H1 (cell line): ENCODE results near the gene GLB1L3. TPM values are rescaled to one million over a fixed set of nuclear protein-coding genes. Genes with fewer than 3 reads are reported as not detected.

Source experiments
- CTCF ChIA-PET: fragments of 300-600 bp; sonication (Branson Sonifier 250); formaldehyde crosslinking; loops from one replicate; lab custom pipeline; 2021; ENCODE audit not compliant: partially characterized antibody; lab: Charles Lee
- POLR2A ChIA-PET: fragments of 300-600 bp; sonication (Branson Sonifier 250); formaldehyde crosslinking; loops from one replicate; lab custom pipeline; 2021; ENCODE audit warnings: inconsistent platforms; ENCODE audit not compliant: partially characterized antibody; lab: Charles Lee
- DNase-seq, 2 experiments: peaks; one replicate each; pipeline versions ENCODE4 v3.0.0 to v3.0.0-alpha.2; 2010 to 2022; ENCODE audit warnings: low spot score in 2 of 2, low read depth in 1 of 2, mixed read lengths in 1 of 2
- FAIRE-seq: peaks from 2 replicates; lab custom pipeline; 2011; peaks lifted over from hg19 to GRCh38; lab: Jason Lieb, UNC
- H2AFZ ChIP-seq: 2 replicates; pipeline ENCODE4 v1.8.1; 2012; ENCODE audit warnings: low read length, inconsistent platforms
- H2AK5ac ChIP-seq: 2 replicates; pipeline ENCODE4 v1.6.1; 2013; ENCODE audit warnings: low read depth, low read length
- H2BK120ac ChIP-seq: replicated peaks from 2 replicates; pipeline ENCODE3; 2013; ENCODE audit warnings: low read depth, low read length, inconsistent platforms
- H2BK12ac ChIP-seq: 2 replicates; pipeline ENCODE4 v1.6.1; 2013; ENCODE audit warnings: low read depth, low read length
- H2BK15ac ChIP-seq: 2 replicates; pipeline ENCODE4 v1.6.1; 2013; ENCODE audit warnings: low read length
- H2BK20ac ChIP-seq: 2 replicates; pipeline ENCODE4 v1.6.1; 2013; ENCODE audit warnings: low read length
- H2BK5ac ChIP-seq: 2 replicates; pipeline ENCODE4 v1.6.1; 2013; ENCODE audit warnings: low read depth, low read length
- H3K14ac ChIP-seq: 2 replicates; pipeline ENCODE4 v1.6.1; 2013; ENCODE audit warnings: inconsistent platforms; ENCODE audit not compliant: insufficient read length
- H3K18ac ChIP-seq: 2 replicates; pipeline ENCODE4 v1.6.1; 2013; ENCODE audit warnings: low read length; ENCODE audit errors: extremely low read depth
- H3K23ac ChIP-seq: 2 replicates; pipeline ENCODE4 v1.6.1; 2013; ENCODE audit warnings: inconsistent platforms; ENCODE audit not compliant: insufficient read length
- H3K23me2 ChIP-seq: 2 replicates; pipeline ENCODE4 v1.6.1; 2013; ENCODE audit warnings: low read depth, low read length
- H3K27ac ChIP-seq: 2 replicates; pipeline ENCODE4 v1.6.1; 2011; ENCODE audit warnings: low read depth, low read length, inconsistent platforms
- H3K27me3 ChIP-seq, 4 experiments: replicated peaks in 1 of 4; 1 replicate in 1 of 4; 2 replicates in 3 of 4; pipeline versions ENCODE4 v1.6.1 to v1.8.1; 2011 to 2013; ENCODE audit warnings: low read length in 3 of 4, mild to moderate bottlenecking in 3 of 4, inconsistent platforms in 2 of 4, mixed read lengths in 2 of 4, moderate library complexity in 1 of 4; ENCODE audit not compliant: control insufficient read depth in 3 of 4, insufficient read depth in 3 of 4; ENCODE audit errors: extremely low read depth in 1 of 4
- H3K36me3 ChIP-seq, 4 experiments: 2 replicates each; pipeline versions ENCODE4 v1.6.1 to v1.8.1; 2011 to 2013; ENCODE audit warnings: mild to moderate bottlenecking in 4 of 4, low read length in 3 of 4, moderate library complexity in 2 of 4, control low read depth in 1 of 4, inconsistent platforms in 1 of 4; ENCODE audit not compliant: insufficient read depth in 4 of 4, control insufficient read depth in 2 of 4
- H3K4ac ChIP-seq: replicated peaks from 2 replicates; pipeline ENCODE3; 2013; ENCODE audit warnings: low read length, low read depth, mixed read lengths, inconsistent platforms; ENCODE audit not compliant: insufficient read length
- H3K4me1 ChIP-seq, 4 experiments: replicated peaks in 1 of 4; 1 replicate in 1 of 4; 2 replicates in 3 of 4; pipeline versions ENCODE4 v1.6.1 to v1.8.1; 2011 to 2013; ENCODE audit warnings: low read length in 3 of 4, inconsistent platforms in 2 of 4, mixed read lengths in 1 of 4; ENCODE audit not compliant: insufficient read depth in 4 of 4, control insufficient read depth in 3 of 4
- H3K4me2 ChIP-seq, 2 experiments: 2 replicates each; pipeline versions ENCODE4 v1.6.1 to v1.8.1; 2011 to 2013; ENCODE audit warnings: low read depth in 2 of 2, low read length in 2 of 2, control low read depth in 1 of 2, inconsistent platforms in 1 of 2, mild to moderate bottlenecking in 1 of 2; ENCODE audit not compliant: insufficient read depth in 1 of 2
- H3K4me3 ChIP-seq, 4 experiments: fragments of 200-600, 300-600 bp in 1 of 4; sonication (generic), shearing (Covaris generic), sonication (Bioruptor Twin) in 1 of 4; 2 replicates each; pipeline versions ENCODE4 v1.5.1 to v1.8.1; 2011 to 2016; ENCODE audit warnings: low read length in 4 of 4, low read depth in 3 of 4, control low read depth in 2 of 4, inconsistent platforms in 2 of 4, mild to moderate bottlenecking in 2 of 4, mixed read lengths in 1 of 4, moderate library complexity in 1 of 4; ENCODE audit not compliant: insufficient read depth in 2 of 4; ENCODE audit errors: extremely low read depth in 1 of 4
- H3K56ac ChIP-seq: replicated peaks from 2 replicates; pipeline ENCODE3; 2013; ENCODE audit warnings: low read depth, mild to moderate bottlenecking, mixed read lengths, low read length, inconsistent platforms; ENCODE audit not compliant: insufficient read length
- H3K79me1 ChIP-seq: 2 replicates; pipeline ENCODE4 v1.6.1; 2013; ENCODE audit warnings: low read depth, low read length, control low read depth
- H3K79me2 ChIP-seq, 2 experiments: 2 replicates each; pipeline versions ENCODE4 v1.6.1 to v1.8.1; 2012 to 2013; ENCODE audit warnings: low read length in 2 of 2, mild to moderate bottlenecking in 2 of 2, inconsistent platforms in 1 of 2; ENCODE audit not compliant: insufficient read depth in 2 of 2, control insufficient read depth in 1 of 2
- H3K9ac ChIP-seq, 4 experiments: replicated peaks in 1 of 4; 1 replicate in 1 of 4; 2 replicates in 3 of 4; pipeline versions ENCODE4 v1.6.1 to v1.8.1; 2011 to 2013; ENCODE audit warnings: low read depth in 3 of 4, low read length in 3 of 4, control low read depth in 2 of 4, mild to moderate bottlenecking in 2 of 4, moderate library complexity in 2 of 4, inconsistent platforms in 1 of 4; ENCODE audit errors: extremely low read depth in 1 of 4
- H3K9me3 ChIP-seq, 2 experiments: 2 replicates each; pipeline versions ENCODE4 v1.6.1 to v1.8.1; 2012 to 2013; ENCODE audit warnings: mild to moderate bottlenecking in 2 of 2, moderate library complexity in 2 of 2, control low read depth in 1 of 2, inconsistent platforms in 1 of 2, low read depth in 1 of 2, low read length in 1 of 2, mixed read lengths in 1 of 2; ENCODE audit not compliant: insufficient read depth in 2 of 2
- H4K20me1 ChIP-seq, 2 experiments: replicated peaks in 1 of 2; 2 replicates each; pipeline versions ENCODE3 to v1.8.1; 2011 to 2013; ENCODE audit warnings: inconsistent platforms in 2 of 2, low read length in 2 of 2, mild to moderate bottlenecking in 1 of 2; ENCODE audit not compliant: insufficient read depth in 2 of 2, control insufficient read depth in 1 of 2
- H4K5ac ChIP-seq: 2 replicates; pipeline ENCODE4 v1.6.1; 2013; ENCODE audit warnings: low read length, low read depth, mixed read lengths, inconsistent platforms; ENCODE audit not compliant: insufficient read length
- H4K8ac ChIP-seq: 2 replicates; pipeline ENCODE4 v1.8.0; 2013; ENCODE audit warnings: mild to moderate bottlenecking, moderate library complexity, low read length, inconsistent platforms; ENCODE audit not compliant: insufficient read depth; ENCODE audit errors: extremely low read depth
- H4K91ac ChIP-seq: replicated peaks from 2 replicates; pipeline ENCODE3; 2013; ENCODE audit warnings: low read length, mixed read lengths, inconsistent platforms; ENCODE audit not compliant: insufficient read length
- EP300 ChIP-seq, 2 experiments: IDR thresholded peaks; 1 replicate in 1 of 2; 2 replicates in 1 of 2; pipeline ENCODE4 v1.6.1; 2011 to 2012; ENCODE audit warnings: low read depth in 2 of 2, low read length in 2 of 2, mild to moderate bottlenecking in 2 of 2, borderline replicate concordance in 1 of 2, inconsistent platforms in 1 of 2, moderate library complexity in 1 of 2
- PHF8 ChIP-seq: fragments of 200-600 bp; sonication (generic); conservative IDR thresholded peaks from 2 replicates; pipeline ENCODE4 v1.7.1; 2012; ENCODE audit warnings: low read depth, mild to moderate bottlenecking, inconsistent platforms, low read length, moderate library complexity
- POLR2AphosphoS5 ChIP-seq: IDR thresholded peaks from 2 replicates; pipeline ENCODE4 v1.6.1; 2011; ENCODE audit warnings: low read depth, low read length
- RBBP5 ChIP-seq: IDR thresholded peaks from 2 replicates; pipeline ENCODE4 v1.7.1; 2012; ENCODE audit warnings: low read depth, mild to moderate bottlenecking, inconsistent platforms, low read length, moderate library complexity, borderline replicate concordance
- SIN3A ChIP-seq, 2 experiments: IDR thresholded peaks in 1 of 2; conservative IDR thresholded peaks in 1 of 2; 2 replicates each; pipeline ENCODE4 v1.6.1; 2011 to 2012; ENCODE audit warnings: low read length in 2 of 2, improper control_type of control experiment in 1 of 2, low read depth in 1 of 2, mild to moderate bottlenecking in 1 of 2
- WGBS, 2 experiments: shearing (Covaris generic) in 1 of 2; methylation state at CpG; one replicate each; pipeline versions ENCODE4 v1.1.6 to v1.1.7; 2013 to 2015; ENCODE audit warnings: low lambda C conversion rate in 2 of 2, mixed read lengths in 2 of 2, inconsistent platforms in 1 of 2, low coverage in 1 of 2, missing lambda C conversion rate in 1 of 2; ENCODE audit not compliant: insufficient replicate concordance in 2 of 2, insufficient coverage in 1 of 2, insufficient read length in 1 of 2; ENCODE audit errors: extremely low coverage in 1 of 2, missing lambda C conversion rate in 1 of 2; 5-methylcytosine and 5-hydroxymethylcytosine counted together
- long read RNA-seq, 2 experiments: library from RNA in 1 of 2; library from capped mRNA in 1 of 2; stranded (forward); transcript quantifications; one replicate each; pipeline ENCODE4 v2.0.0, GENCODE V29; 2021; ENCODE audit warnings: inconsistent platforms in 1 of 2
- polyA minus RNA-seq, 3 experiments: library from RNA; depleted of rRNA, polyadenylated mRNA; stranded (reverse); fragments of >200 nt; gene quantifications; 1 replicate in 2 of 3; 2 replicates in 1 of 3; pipeline ENCODE4 v1.2.3, GENCODE V29; 2011
- polyA plus RNA-seq, 7 experiments: library from polyadenylated mRNA; depleted of rRNA in 3 of 7; stranded (reverse) in 5 of 7; unstranded in 2 of 7; fragments of >200 nt in 5 of 7; fragments of 200-250 nt in 2 of 7; gene quantifications; 1 replicate in 5 of 7; 2 replicates in 1 of 7; 4 replicates in 1 of 7; pipeline versions ENCODE4 v1.2.1 to v1.2.3, GENCODE V29; 2011 to 2013; ENCODE audit warnings: missing spikeins in 2 of 7, mixed read lengths in 2 of 7
- total RNA-seq: library from RNA; stranded (reverse); fragmentation: NEBNext Ultra II Directional; extraction: Animal tissue kit (Norgen Biotek cat#: 25700); gene quantifications from 2 replicates; pipeline ENCODE4 v1.2.1, GENCODE V29; 2021
- TF ChIP-seq, protein P1 (sequence below): IDR thresholded peaks from 2 replicates; pipeline ENCODE4 v1.6.1; 2012; ENCODE audit warnings: inconsistent platforms

The GLB1L3 gene
- total RNA-seq, result 32.6 and 33.2 TPM in 2 replicates
- polyA plus RNA-seq (2011; rRNA removed), result 14.9 and 19.7 TPM in 2 replicates
- 16.5 TPM for polyA plus RNA-seq (2011; cell fraction: cytosol; rRNA removed)
- 58.1 TPM for polyA plus RNA-seq (2011; cell fraction: nucleus; rRNA removed)
- polyA plus RNA-seq (2012, experiment 1 of 2), result 20.7 to 26.8 TPM (median 25.0 TPM) in 4 replicates
- 10.5 TPM for polyA plus RNA-seq (2012, experiment 2 of 2)
- polyA plus RNA-seq (2013, experiment 1 of 2), result 19.3 TPM
- 19.8 TPM for polyA plus RNA-seq (2013, experiment 2 of 2)
- polyA minus RNA-seq (2011; rRNA and poly(A)+ RNA removed), result 8.7 and 10.5 TPM in 2 replicates
- polyA minus RNA-seq (2011; cell fraction: cytosol; rRNA and poly(A)+ RNA removed), result 9.7 TPM
- 19.4 TPM for polyA minus RNA-seq (2011; cell fraction: nucleus; rRNA and poly(A)+ RNA removed)
- long read RNA-seq, experiment 1, partial matches to known transcripts, result 6 of 17 reads
- long read RNA-seq, experiment 1, other reads (novel, unspliced or antisense), result 11 of 17 reads
- long read RNA-seq, experiment 2, partial matches to known transcripts, result 0 of 4 reads
- long read RNA-seq, experiment 2, other reads (novel, unspliced or antisense), result 4 of 4 reads

DNA sequence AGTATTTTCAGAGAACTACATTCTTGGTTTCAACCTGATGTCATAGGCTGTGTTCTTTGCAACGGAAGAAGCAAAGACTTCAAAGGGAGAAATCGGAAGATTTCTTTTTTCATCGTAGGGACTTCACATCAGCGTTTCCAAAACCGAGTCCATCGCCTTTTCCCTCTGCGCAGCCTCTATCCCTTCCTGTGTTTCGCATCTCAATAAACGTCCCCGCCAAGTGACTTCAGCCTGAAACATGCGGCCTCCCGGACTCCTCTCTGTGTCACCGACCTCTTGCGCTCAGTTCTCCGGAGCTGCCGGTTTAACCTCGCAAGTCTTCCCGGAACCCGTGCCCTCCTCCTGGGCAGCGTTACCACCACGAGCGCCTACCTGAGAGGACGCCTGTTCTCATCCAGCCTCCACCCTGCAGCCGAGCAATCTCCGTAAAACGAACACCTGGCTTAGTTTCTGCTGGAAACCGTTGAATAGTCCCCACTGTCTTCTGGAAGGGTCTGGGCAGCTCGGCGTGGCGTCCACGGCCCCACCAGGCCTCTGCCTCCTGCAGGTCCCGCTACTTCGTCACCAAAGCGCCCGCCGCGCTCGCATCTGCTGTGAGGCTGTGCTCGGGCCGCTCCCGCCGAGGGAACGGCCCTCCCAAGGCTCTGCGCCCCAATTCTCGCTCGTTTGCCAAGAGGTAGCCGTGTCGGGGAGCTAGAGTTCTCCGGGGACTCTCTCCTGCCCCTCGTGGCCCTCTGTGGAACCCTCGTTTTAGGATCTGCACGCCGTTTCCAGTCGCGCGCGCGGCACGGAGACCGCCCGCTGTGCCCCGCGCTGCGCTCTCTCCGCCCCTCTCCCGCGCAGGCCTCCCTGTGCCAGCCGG is at the start of gene GLB1L3:
GLB1L3 (plus strand) TSS at position 846 of the 862 bp plus-strand sequence. CDS start 362 bp downstream, outside the sequence.
- Histone ChIP-seq H2BK20ac (no peak within 1 kb of the TSS), H2BK12ac (peak within 1 kb of the TSS; percentile 84; the same call in 1 of the 2 replicates), H3K4me1 (peaks cover 8 to 17% (median 14%) of the 10 kb centered on the region in 4 experiments), H3K23ac (no peak within 1 kb of the TSS), H3K36me3 (peaks cover 0 to 5% (median 1%) of the 10 kb centered on the region in 4 experiments; a peak in 2 of 8 replicates), H3K18ac (peak within 1 kb of the TSS; percentile 88), H3K27me3 (peaks cover 0 to 7% (median 0%) of the 10 kb centered on the region in 4 experiments; a peak in 3 of 7 replicates), H3K79me1 (no peaks in the 10 kb centered on the region), H2BK5ac (peak within 1 kb of the TSS; percentile 90; the same call in 1 of the 2 replicates), H3K4me2 (peak within 1 kb of the TSS; percentile 92 to 95), H3K14ac (no peak within 1 kb of the TSS), H2AFZ (peak within 1 kb of the TSS; percentile 85), H4K20me1 (no peaks in the 10 kb centered on the region), H3K23me2 (peaks cover 18% of the 10 kb centered on the region), H2BK15ac (peak within 1 kb of the TSS; percentile 89; the same call in 1 of the 2 replicates), H3K79me2 (peaks cover 3 to 45% of the 10 kb centered on the region in 2 experiments; a peak in 2 of 4 replicates), H3K27ac (no peak within 1 kb of the TSS), H3K4ac (peak within 1 kb of the TSS; percentile 60), H3K9me3 (no peaks in the 10 kb centered on the region), H2AK5ac (no peak within 1 kb of the TSS), H3K56ac (peak within 1 kb of the TSS; percentile 66), H2BK120ac (peak within 1 kb of the TSS; percentile 51), H4K91ac (peak within 1 kb of the TSS; percentile 83), H4K8ac (peak within 1 kb of the TSS; percentile 91), H4K5ac (peak within 1 kb of the TSS; percentile 84), H3K9ac (peak within 1 kb of the TSS in 3 of 4 experiments; percentile 52 to 72 (median 63); a peak in 6 of 7 replicates), H3K4me3 (peak within 1 kb of the TSS; percentile 88 to 92 (median 90))
- FAIRE-seq, result no peak
- POLR2A ChIA-PET, result interaction anchor here (0.7 to 7.7 kb wide), 12 partner anchors 11 to 594 kb away, joined by 3 to 76 read pairs (median 3); partner anchors contain the start of genes ACAD8, NCAPD3, THYN1 and VPS26B
- peak in 1 of 2 experiments; percentile 85 for DNase-seq
- CTCF ChIA-PET, result interaction anchor here (0.6 to 12.0 kb wide), 9 partner anchors 11 to 61 kb away, joined by 3 to 114 read pairs (median 5); no protein-coding TSS in a partner anchor
- WGBS, 2 experiments, result 1% methylated on average over 67 of the region's 68 CpGs; no CpG with 5 or more reads in 1 of the 2 experiments
- TF ChIP-seq, protein P1, sequence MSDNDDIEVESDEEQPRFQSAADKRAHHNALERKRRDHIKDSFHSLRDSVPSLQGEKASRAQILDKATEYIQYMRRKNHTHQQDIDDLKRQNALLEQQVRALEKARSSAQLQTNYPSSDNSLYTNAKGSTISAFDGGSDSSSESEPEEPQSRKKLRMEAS, result peak; percentile 21; the same call in 1 of the 2 replicates
- TF ChIP-seq EP300 (IDR thresholded peaks at IDR 0.05; ENCODE audit: borderline replicate concordance in 1 of 2, low read depth in 2 of 2, low read length in 2 of 2), result no peak
- TF ChIP-seq RBBP5, result peak; percentile 92
- TF ChIP-seq POLR2AphosphoS5, result no peak
- TF ChIP-seq SIN3A (conservative IDR thresholded peaks at IDR 0.05 in 1 of 2, IDR thresholded peaks at IDR 0.05 in 1 of 2; ENCODE audit: low read depth in 1 of 2, low read length in 2 of 2), result 0 out of 4 replicates have a peak, but pooled peaks have one; percentile 14 to 37
- 0 out of 2 replicates have a peak, but pooled peaks have one; percentile 22 for TF ChIP-seq PHF8
